ENCODE measurements around the gene DRD4.

DNA sequence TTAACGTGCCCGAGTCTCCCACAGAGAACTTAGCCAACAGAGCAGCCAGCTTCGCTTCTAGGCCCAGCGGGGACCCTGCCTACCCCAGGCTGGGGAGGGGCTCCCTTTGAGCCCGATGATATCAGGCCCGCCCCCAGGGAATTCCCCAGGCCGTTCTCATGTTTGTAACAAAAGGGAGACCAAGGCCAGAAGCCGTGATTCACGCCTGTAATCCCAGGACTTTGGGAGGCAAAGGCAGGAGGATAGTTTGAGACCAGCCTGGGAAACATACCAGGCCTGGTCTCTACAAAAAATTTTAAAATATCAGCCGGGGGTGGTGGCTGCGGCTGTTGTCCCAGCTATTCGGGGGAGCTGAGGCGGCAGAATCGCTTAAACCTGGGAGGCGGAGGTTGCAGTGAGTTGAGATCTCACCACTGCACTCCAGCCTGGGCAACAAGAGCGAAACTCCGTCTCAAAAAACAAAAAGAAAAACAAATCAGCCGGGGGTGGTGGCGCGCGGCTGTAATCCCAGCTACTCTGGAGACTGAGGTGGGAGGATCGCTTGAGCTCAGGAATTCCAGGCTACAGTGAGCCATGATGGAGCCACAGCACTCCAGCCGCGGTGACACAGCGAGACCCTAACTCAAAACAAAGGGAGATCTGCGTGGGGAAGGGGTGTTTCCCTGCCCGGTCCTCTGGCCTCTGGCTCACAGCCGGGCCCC is 1.7 kb downstream of the DRD4 start:
- TF ChIP-seq, protein P1, sequence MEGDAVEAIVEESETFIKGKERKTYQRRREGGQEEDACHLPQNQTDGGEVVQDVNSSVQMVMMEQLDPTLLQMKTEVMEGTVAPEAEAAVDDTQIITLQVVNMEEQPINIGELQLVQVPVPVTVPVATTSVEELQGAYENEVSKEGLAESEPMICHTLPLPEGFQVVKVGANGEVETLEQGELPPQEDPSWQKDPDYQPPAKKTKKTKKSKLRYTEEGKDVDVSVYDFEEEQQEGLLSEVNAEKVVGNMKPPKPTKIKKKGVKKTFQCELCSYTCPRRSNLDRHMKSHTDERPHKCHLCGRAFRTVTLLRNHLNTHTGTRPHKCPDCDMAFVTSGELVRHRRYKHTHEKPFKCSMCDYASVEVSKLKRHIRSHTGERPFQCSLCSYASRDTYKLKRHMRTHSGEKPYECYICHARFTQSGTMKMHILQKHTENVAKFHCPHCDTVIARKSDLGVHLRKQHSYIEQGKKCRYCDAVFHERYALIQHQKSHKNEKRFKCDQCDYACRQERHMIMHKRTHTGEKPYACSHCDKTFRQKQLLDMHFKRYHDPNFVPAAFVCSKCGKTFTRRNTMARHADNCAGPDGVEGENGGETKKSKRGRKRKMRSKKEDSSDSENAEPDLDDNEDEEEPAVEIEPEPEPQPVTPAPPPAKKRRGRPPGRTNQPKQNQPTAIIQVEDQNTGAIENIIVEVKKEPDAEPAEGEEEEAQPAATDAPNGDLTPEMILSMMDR (IDR thresholded peaks at IDR 0.05): no peak
- TF ChIP-seq POLR2A (IDR thresholded peaks at IDR 0.05): peak in 1 of 2 donors; percentile 4

Measured in thyroid gland (tissue), 4 donors.